Measurements from ENCODE around the gene SH3RF2. TPM values are rescaled to one million over a fixed set of nuclear protein-coding genes. Genes with fewer than 3 reads are reported as not detected.

Gene SH3RF2
- total RNA-seq, 2 experiments from 2014 or later, result not detected

DNA sequence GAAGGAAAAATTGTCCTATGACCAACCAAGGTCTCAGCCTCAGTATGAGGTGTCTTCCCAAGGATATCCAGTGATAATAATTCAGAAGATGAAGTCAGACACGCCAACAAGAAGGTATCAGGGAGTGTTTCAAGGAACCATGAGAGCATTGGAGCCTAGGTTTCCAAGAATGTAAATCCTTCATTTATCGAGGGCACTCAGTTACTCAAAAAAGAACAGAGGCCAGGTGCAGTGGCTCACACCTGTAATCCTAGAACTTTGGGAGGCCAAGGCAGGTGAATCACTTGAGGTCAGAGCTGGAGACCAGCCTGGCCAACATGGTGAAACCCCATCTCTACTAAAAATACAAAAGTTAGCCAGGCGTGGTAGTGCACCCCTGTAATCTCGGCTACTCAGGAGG, 98.2 kb downstream of the SH3RF2 start:
- no peaks in the 10 kb centered on the region for H4K20me1 ChIP-seq (ENCODE audit: insufficient read depth, low read length)
- POLR2A ChIA-PET, result no interaction called here
- H3K4me1 ChIP-seq (ENCODE audit: insufficient read depth, low read length, poor library complexity, severe bottlenecking), result no peaks in the 10 kb centered on the region
- H3K36me3 ChIP-seq (ENCODE audit: insufficient read depth, low read length), result no peaks in the 10 kb centered on the region
- DNase-seq (ENCODE audit: low spot score), result no peak
- CTCF ChIA-PET (ENCODE audit: unreplicated experiment), result no interaction called here
- no peak overlapping the region for H2AFZ ChIP-seq (ENCODE audit: low read length)
- H3K4me3 ChIP-seq (ENCODE audit: low read depth, low read length, poor library complexity, severe bottlenecking), result no peak overlapping the region
- no peak overlapping the region for H3K4me2 ChIP-seq (ENCODE audit: low read length)
- H3K9me2 ChIP-seq (ENCODE audit: insufficient read depth, low read length), result no peaks in the 10 kb centered on the region
- H3K27ac ChIP-seq (ENCODE audit: low read depth, low read length, poor library complexity, severe bottlenecking), result no peak overlapping the region
- intact Hi-C loops (cut with micrococcal nuclease; ENCODE audit: unreplicated experiment), result no loop called here
- TF ChIP-seq EZH2phosphoT487 (IDR thresholded peaks at IDR 0.05; ENCODE audit: borderline replicate concordance, low read depth, low read length), result no peak
- TF ChIP-seq CTCF (conservative IDR thresholded peaks at IDR 0.05; ENCODE audit: low read length), result no peak
- no peaks in the 10 kb centered on the region for H3K79me2 ChIP-seq (ENCODE audit: insufficient read depth, low read depth, low read length)
- H3K9me3 ChIP-seq (ENCODE audit: low read length), result no peaks in the 10 kb centered on the region
- BruUV-seq (replicated peaks), result no TSS peak

DNA sequence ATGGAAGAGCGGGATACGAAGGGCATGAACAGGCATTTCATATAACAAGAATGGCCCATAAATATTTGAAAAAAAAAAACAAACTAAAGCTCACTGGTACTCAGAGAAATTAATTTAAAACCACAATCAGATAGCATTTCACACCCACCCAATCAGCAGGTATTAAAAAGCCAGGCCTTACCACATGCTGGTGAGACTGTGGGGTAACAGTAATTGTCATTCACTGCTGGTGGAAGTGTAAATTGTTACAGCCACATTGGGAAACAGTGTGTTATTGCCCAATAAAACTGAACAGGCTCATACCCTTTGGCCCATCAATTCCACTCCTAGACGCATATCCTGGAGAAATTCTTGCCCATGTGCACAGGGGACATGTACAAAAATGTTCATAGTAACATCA, 103.0 kb downstream of the SH3RF2 start:
- Histone ChIP-seq H3K27ac (ENCODE audit: low read depth, low read length, poor library complexity, severe bottlenecking) (no peak overlapping the region), H3K4me3 (ENCODE audit: low read depth, low read length, poor library complexity, severe bottlenecking) (no peak overlapping the region), H4K20me1 (ENCODE audit: insufficient read depth, low read length) (no peaks in the 10 kb centered on the region), H3K4me1 (ENCODE audit: insufficient read depth, low read length, poor library complexity, severe bottlenecking) (no peaks in the 10 kb centered on the region), H3K9me3 (ENCODE audit: low read length) (no peaks in the 10 kb centered on the region), H3K36me3 (ENCODE audit: insufficient read depth, low read length) (no peaks in the 10 kb centered on the region), H2AFZ (ENCODE audit: low read length) (no peak overlapping the region), H3K9me2 (ENCODE audit: insufficient read depth, low read length) (no peaks in the 10 kb centered on the region), H3K79me2 (ENCODE audit: insufficient read depth, low read depth, low read length) (no peaks in the 10 kb centered on the region), H3K4me2 (ENCODE audit: low read length) (no peak overlapping the region)
- TF ChIP-seq EZH2phosphoT487 (IDR thresholded peaks at IDR 0.05; ENCODE audit: borderline replicate concordance, low read depth, low read length), result no peak
- intact Hi-C loops (cut with micrococcal nuclease; ENCODE audit: unreplicated experiment), result no loop called here
- BruUV-seq (replicated peaks), result no TSS peak
- DNase-seq (ENCODE audit: low spot score), result no peak
- ChIA-PET POLR2A (interaction anchor here (0.7 to 1.2 kb wide), 3 partner anchors 11 to 80 kb away, joined by 3 read pairs; no protein-coding TSS in a partner anchor), CTCF (ENCODE audit: unreplicated experiment) (no interaction called here)

DNA sequence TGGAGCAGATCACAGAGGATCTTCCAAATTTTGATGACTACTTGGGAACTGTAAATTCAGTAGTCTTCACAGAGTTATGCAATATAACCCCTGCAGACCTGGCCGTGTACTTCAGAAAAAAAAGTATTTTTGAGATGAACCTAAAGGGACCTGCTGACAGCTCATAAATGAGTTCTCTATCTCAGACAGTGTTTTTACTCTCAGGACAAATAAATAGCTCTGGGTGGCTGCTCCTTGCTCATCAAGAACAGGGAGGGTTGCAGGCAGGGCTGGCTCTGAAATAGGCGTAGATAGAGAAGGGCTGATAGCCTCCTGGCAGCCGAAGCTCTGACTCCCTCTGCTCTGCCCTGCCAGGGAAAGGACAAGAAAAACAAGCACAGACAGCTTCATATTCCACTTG, 104.1 kb downstream of the SH3RF2 start:
- BruUV-seq (replicated peaks), result no TSS peak
- Histone ChIP-seq H3K4me3 (ENCODE audit: low read depth, low read length, poor library complexity, severe bottlenecking) (no peak overlapping the region), H3K4me2 (ENCODE audit: low read length) (no peak overlapping the region), H3K36me3 (ENCODE audit: insufficient read depth, low read length) (no peaks in the 10 kb centered on the region), H4K20me1 (ENCODE audit: insufficient read depth, low read length) (no peaks in the 10 kb centered on the region), H3K27ac (ENCODE audit: low read depth, low read length, poor library complexity, severe bottlenecking) (no peak overlapping the region), H3K9me3 (ENCODE audit: low read length) (no peaks in the 10 kb centered on the region), H2AFZ (ENCODE audit: low read length) (no peak overlapping the region), H3K9me2 (ENCODE audit: insufficient read depth, low read length) (no peaks in the 10 kb centered on the region), H3K4me1 (ENCODE audit: insufficient read depth, low read length, poor library complexity, severe bottlenecking) (no peaks in the 10 kb centered on the region), H3K79me2 (ENCODE audit: insufficient read depth, low read depth, low read length) (no peaks in the 10 kb centered on the region)
- intact Hi-C loops (cut with micrococcal nuclease; ENCODE audit: unreplicated experiment), result no loop called here
- TF ChIP-seq EZH2phosphoT487 (IDR thresholded peaks at IDR 0.05; ENCODE audit: borderline replicate concordance, low read depth, low read length) (no peak), CTCF (conservative IDR thresholded peaks at IDR 0.05; ENCODE audit: low read length) (no peak)
- CTCF ChIA-PET (ENCODE audit: unreplicated experiment), result no interaction called here
- no peak for DNase-seq (ENCODE audit: low spot score)
- POLR2A ChIA-PET, result no interaction called here

Data from OCI-LY7 (cell line).